Activated effector memory CD4-positive, alpha-beta T cell treated with Interleukin-2 at 50 U/mL for 16 hours (primary cell): ENCODE results near the gene CHPF.

ENCODE experiments used
- DNase-seq: peaks from one replicate; pipeline ENCODE4 v3.0.0-alpha.2; 2020

CHPF gene

DNA sequence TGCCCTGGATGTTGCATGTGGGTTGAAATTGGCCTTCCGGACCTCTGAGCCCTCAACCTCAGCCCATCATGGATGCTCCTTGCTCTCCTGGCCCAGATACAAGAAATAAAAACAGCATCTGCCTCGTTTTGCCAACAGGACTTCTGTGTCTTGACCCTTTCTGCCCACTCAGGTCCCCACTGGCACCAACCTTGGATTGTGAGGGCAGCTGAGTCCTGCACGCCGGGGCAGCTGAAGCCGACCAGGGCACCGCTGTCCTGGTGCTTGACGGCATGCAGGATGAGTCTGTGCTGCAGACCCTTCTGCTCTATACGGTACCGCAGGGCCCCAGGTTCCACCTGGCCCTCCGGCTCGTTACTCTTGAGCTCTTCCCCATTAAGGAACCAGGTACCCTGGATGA lies 23.0 kb upstream of the CHPF start:
- no peak for DNase-seq

GRCh38 chr2:219565130-219566080 lies 21.8 kb upstream of the CHPF start:
- no peak for DNase-seq

DNA sequence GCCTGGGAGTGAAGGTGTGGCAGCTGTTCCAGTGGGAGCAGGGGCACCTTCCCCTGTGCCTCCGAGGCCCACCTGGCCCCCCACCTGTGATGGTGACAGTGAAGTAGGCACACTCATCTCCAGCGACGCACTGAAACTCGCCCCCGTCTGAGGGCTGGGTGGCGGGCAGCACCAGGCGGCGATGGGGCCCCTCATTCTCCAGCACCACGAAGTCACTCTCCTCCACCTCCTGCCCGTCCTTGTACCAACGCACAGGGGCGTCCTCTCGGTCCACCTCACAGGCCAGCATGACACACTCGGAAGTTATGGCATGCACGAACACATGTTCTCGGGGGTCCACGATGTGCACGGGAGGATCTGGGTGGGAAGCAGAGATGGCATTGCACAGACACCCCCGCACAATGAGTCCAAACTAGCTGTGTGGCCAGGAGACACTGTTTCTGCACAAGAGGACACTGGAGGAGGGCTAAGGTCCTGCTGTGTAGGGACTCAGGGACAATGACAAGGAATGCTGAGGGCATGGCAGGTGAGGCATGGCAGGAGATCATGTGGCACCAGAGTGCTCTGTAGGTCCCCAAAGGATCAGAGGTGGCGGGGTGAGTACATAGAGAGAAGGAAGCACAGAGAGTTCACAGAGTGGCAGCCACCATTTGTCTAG lies 19.8 kb upstream of the CHPF start:
- no peak for DNase-seq

DNA sequence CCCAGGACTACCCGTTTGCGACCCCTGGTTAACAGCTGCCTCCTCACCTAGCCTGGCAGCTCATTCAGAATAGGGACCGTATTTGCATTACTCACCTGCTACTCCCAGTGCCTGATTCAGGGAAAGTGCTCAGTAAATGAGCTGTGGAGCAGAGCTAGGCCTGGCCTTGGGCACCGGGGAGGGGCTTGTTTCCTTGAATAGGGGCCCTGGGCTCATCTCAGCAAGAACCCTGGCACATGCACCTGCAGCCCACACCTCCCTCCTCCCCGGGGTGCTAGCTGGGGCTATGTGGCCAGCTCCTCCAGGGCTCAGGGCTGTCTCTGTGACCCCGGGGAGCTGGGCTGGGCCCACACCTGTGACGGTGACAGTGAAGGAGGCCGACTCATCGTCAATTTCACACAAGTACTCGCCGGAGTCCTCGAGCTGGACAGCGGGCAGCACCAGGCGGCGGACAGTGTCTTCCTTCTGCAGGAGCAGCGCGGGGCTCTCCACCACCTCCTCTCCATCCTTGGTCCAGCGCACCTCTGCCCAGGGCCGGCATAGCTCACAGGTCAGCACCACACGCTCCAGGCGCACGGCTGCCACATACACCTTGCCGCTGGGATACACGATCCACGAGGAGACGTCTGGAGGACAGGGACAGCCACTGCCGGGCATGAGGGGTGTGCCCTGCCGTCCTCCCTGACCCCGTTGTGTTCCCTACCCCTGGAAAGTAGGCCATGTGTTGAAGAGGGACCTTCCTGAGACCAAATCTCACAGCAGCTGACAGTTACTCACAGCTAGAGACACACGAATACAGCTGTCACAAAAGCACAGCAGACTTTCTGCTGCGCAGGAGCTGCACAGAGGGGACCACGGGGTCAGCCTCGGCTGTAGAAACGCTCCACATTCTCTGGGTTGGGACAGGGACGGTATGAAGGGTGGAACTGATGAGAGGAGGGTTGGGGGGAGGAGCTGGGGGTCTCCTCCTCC lies 18.7 kb upstream of the CHPF start:
- DNase-seq: no peak

- no peak for DNase-seq
Observed at GRCh38 chr2:219561179-219562048, 17.8 kb upstream of the CHPF start.

DNA sequence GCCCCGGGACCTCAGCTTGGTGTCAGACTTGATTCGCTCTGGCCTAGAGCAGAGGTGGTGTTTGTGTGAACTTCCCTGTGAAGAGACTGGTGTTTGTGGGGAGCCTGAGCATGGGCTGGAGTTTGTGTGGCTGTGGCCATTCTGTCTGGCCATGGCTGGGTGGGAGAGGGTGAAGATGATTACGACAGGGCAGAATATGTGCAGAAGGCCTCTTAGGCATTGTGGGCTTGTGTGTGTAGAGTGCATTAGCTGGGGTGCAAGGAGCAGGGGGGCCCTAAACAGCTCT lies 17.2 kb upstream of the CHPF start:
- DNase-seq: no peak

DNA sequence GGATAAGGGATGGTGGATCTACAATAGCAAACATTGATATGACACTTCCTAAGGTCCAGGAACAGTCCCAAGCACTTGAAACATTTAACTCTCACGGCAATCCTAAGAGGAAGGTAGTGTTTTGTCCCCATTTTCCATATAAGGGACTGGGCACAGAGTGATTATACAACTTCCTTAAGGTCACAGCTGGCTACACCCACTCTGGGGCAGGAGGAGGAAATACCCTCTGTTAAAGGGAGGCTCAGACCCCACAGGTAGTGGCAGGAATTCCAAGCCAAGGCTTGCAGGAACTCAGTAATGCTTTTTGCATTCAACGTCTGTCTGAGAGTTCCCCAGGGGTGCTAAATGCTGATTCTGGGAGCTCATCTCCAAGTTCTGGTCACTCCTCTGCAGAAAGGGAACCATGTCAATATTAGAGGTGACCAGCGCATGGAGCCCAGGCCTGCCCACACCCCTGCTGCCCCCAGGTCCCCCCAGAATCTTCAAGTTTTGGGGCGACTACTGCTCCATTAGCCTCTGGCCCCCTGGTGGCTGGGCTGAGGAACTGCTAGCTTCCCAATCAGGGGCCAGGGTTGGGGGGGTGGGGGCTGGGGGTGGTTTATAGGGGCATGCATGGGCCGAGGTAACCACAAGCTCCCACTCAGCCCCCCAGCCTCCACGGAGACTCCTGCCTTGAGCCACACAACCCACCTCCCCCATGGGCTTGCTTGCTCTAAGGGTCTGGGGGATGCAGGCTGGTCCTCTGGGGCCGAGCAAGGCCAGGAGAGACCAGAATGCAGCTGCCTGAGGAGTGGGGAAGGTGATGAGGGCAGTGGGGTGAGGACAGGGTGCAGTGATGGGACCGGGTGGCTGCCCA lies 16.7 kb upstream of the CHPF start:
- peak; percentile 9 for DNase-seq

DNA sequence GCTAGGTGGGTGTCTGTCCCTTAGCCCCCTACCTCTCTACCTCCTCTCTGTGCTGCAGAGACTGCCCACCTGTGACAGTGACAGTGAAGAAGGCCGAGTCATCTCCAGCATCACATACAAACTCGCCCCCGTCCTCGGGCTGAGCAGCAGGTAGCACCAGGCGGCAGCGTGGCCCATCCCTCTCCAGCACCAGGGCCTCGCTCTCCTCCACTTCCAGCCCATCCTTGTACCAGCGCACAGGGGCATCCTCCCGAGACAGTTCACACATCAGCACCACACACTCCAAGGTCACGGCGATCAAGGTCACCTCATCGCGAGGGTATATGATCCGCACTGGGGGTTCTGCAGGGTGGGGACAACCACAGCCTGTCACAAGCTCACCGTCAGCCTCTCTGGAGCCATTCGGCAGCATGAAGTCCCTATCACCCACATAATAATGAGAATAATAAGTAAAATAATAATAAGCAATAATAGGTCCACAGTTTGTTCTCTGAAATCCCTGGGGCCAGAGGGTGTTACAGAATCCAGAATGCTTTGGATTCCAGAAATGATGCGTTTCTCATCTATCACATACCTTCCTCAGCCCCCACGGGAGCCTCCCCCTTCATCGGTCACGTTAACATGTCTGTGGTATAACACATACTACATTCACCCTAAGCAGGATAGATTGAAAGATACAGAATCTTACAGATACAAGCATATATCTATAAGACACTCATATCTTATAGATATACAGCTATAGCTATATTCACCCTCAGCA lies 15.7 kb upstream of the CHPF start:
- no peak for DNase-seq

DNA sequence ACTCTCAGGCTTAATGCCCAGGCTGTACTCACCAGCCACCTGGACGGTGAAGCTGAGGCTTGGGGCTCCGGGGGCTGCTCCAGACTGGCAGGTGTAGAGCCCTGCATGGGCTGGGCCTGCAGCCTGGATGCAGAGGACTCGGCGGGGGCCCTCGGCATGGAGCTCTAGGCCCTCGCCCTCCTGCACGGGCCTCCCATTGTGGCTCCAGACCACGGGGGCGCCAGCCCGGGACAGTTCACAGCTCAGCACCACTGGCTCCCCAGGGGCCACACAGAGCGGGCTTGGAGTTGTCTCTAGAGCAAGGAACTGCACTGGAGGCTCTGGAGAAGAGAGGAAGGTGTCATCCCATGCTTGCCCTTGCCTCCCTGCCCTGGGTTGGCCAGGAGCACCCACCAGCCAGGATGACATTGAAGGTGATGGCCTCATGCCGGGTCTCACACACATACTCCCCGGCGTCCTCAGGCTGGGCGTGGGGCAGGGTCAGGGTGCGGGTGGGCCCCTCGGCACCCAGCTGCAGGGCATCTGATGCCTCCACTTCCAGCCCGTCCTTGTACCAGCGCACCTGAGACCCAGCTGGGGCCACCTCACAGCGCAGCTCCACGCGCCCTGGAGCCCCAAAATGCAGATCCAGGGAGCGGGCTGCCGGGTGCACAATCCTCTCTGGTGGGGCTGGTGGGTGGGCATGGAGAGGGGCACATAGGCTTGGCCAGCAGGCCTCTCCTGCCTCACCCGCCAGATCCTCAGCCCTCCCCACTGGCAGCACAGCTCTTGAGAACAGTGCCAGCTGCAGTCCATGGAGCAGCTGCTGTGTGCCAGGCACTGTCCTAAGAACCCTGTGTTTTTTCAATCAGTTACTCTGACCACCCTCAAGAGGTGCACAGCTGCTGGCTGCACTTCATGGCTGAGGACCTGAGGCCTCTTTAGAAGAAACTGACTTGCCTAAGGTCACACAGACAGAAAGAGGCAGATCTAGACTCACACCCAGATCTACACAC lies 14.5 kb upstream of the CHPF start:
- DNase-seq: no peak

DNA sequence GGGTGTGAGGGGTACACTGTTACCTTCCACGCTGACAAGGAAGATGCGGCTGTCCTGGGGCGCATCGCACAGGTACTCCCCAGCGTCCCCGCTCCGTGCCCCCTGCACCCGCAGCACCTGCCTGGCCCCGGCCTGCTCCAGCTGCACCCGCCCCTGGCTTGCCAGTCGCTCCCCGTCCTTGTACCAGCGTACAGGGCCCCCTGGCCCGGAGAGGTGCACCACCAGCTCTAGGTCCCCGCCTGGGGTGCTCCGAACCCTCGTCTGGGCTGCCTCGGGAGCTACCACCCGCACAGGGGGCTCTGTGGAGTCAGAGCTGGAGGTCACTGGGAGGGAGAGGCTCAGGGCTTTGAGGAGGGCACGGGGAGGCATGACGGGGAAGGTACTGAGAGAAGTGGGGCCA lies 13.7 kb upstream of the CHPF start:
- no peak for DNase-seq

GRCh38 chr2:219556413-219556812 lies 12.8 kb upstream of the CHPF start:
- no peak for DNase-seq

DNA sequence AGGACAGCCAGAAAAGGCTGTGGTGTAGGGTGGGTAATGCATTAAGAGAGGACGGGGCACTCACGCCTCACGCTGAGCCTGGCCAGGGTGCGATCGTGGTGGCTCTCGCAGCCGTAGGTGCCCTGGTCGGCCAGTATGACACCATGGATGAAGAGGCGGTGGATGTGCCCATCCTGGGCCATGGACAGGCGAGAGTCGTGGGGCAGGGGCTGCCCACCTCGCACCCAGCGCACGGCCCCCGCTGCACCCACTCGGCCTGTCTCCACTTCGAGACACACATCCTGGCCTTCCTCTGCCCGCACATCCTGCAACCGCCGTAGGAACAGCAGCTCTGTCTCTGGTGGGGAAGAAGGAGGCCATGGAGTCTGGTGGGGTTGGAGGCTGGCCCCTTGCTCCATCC lies 12.3 kb upstream of the CHPF start:
- DNase-seq: no peak

DNA sequence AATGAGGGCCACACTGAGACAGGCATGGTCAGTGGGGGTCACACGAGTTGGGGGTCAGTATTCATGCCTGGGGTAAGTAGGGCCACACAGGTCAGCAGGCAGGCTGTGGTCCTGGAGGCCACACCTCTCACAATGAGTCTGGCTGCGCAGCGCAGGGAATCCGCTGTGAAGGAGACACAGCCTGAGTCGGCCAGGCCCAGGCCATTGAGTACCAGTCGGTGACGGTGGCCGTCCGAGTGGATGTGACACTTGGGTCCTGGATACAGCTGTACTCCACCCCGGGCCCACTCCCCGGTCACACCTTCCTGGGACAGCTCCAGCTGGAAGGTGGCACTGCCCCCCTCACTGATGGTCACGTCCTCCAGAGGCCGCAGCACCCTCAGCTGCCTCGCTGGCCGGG lies 10.7 kb upstream of the CHPF start:
- DNase-seq: no peak

GRCh38 chr2:219553463-219553963 lies 9.9 kb upstream of the CHPF start:
- DNase-seq: no peak

DNA sequence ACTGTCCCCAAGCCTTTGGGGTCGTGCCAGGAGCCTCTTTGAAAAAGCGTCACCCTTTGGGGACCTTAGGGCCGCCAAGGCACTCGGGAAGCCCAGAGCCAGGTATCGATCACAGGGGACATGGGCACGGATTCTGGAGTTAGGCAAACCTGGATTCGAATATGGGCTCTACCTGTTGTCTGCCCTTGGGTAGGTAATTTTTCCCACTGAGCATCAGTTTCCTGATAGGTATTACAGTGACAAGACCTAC lies 9.5 kb upstream of the CHPF start:
- no peak for DNase-seq

GRCh38 chr2:219552382-219553167 lies 9.0 kb upstream of the CHPF start:
- peak; percentile 65 for DNase-seq

DNA sequence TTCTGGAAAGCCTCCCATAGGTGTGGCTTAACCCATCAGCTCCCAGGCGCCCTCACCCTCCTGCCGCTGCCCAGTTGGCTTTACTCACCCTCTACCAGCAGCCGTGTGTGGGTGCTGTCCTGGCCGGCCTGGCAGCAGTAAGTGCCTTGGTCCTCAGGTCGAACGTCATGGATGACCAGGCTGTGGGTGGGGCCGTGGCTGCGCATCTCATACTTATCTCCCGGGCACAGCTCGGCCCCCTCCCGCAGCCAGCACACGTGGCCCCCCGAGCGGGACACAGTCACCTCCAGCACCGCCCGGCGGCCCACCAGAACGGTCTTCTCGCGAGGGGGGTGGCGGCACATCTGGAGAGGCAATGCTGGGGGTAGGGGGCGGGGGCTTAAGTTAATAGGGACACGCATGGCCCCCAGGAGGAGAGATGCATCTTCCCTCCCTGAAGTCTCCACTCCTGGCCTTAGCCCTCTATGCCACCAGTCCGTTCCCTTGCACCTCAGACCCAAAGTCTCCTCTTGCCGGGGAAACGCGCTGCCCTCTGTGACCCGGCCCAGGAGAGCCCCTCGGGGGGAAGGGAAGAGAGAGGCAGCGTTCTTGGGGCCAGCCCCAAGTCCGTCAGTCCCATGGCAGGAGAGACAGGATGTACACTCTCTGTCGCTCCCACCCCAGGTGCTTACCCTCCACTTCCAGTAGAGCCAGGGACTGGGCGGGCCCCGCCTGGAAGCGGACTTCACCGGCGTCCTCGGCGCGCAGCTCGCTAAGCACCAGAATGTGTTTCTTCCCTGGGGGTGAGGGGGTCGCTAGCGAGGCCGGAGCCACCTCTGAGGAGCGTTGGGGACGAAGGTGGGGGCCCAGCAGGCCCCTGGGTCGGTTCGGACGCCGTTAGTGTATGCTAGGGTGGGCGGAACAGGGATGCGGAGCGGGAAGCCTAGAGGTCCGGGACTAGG lies 8.1 kb upstream of the CHPF start:
- no peak for DNase-seq
